ENCODE results near the gene HMGN3.

DNA sequence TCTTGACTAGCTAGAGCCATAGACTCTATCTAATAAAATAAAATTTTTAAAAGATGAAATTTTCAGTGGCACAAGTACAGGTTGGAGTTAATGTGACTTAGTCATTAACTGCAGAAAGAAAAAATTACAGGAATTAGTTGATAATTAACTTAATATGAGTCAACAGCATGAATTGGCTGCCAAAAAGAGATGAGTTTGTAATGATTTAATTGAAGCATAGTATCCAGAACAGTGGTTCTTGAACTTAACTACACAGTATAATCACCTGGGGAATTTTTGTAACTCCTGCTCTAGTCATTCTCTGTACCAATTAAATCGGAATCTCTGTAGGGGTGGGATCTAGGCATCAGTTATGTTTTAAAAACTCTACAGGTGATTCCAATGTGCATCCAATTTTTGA lies 46.3 kb upstream of the HMGN3 start:
- TF ChIP-seq, protein P1, sequence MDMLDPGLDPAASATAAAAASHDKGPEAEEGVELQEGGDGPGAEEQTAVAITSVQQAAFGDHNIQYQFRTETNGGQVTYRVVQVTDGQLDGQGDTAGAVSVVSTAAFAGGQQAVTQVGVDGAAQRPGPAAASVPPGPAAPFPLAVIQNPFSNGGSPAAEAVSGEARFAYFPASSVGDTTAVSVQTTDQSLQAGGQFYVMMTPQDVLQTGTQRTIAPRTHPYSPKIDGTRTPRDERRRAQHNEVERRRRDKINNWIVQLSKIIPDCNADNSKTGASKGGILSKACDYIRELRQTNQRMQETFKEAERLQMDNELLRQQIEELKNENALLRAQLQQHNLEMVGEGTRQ (IDR thresholded peaks at IDR 0.05; ENCODE audit: borderline replicate concordance, low read depth, low read length): no peak
- TF ChIP-seq POLR2AphosphoS5 (IDR thresholded peaks at IDR 0.05; ENCODE audit: low read depth, low read length) (no peak), JUND (IDR thresholded peaks at IDR 0.05) (no peak), TAF1 (IDR thresholded peaks at IDR 0.05; ENCODE audit: borderline replicate concordance, low read depth, low read length) (no peak), FOXJ3 (CRISPR knock-in tag; IDR thresholded peaks at IDR 0.05) (no peak)
- TF ChIP-seq, protein P2, sequence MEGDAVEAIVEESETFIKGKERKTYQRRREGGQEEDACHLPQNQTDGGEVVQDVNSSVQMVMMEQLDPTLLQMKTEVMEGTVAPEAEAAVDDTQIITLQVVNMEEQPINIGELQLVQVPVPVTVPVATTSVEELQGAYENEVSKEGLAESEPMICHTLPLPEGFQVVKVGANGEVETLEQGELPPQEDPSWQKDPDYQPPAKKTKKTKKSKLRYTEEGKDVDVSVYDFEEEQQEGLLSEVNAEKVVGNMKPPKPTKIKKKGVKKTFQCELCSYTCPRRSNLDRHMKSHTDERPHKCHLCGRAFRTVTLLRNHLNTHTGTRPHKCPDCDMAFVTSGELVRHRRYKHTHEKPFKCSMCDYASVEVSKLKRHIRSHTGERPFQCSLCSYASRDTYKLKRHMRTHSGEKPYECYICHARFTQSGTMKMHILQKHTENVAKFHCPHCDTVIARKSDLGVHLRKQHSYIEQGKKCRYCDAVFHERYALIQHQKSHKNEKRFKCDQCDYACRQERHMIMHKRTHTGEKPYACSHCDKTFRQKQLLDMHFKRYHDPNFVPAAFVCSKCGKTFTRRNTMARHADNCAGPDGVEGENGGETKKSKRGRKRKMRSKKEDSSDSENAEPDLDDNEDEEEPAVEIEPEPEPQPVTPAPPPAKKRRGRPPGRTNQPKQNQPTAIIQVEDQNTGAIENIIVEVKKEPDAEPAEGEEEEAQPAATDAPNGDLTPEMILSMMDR (IDR thresholded peaks at IDR 0.05): no peak
